Astrocyte (in vitro differentiated cells and primary cell): Measurements from ENCODE around the gene CEP131. TPM values are rescaled to one million over a fixed set of nuclear protein-coding genes. Genes with fewer than 3 reads are reported as not detected.

Experiments used
- DNase-seq: peaks from one replicate; pipeline ENCODE4 v3.0.0-alpha.2; 2010; ENCODE audit warnings: low read depth
- FAIRE-seq: peaks from 2 replicates; lab custom pipeline; 2011; peaks lifted over from hg19 to GRCh38; lab: Jason Lieb, UNC
- H2AFZ ChIP-seq: 2 replicates; pipeline ENCODE4 v1.6.0; 2012; ENCODE audit warnings: low read depth, low read length, inconsistent platforms
- H3K27ac ChIP-seq: 2 replicates; pipeline ENCODE4 v1.5.1; 2011; ENCODE audit warnings: low read depth, low read length, inconsistent platforms
- H3K27me3 ChIP-seq: 2 replicates; pipeline ENCODE4 v1.6.0; 2011; ENCODE audit warnings: low read length, inconsistent platforms; ENCODE audit not compliant: insufficient read depth
- H3K36me3 ChIP-seq: 2 replicates; pipeline ENCODE4 v1.5.1; 2011; ENCODE audit warnings: low read length, inconsistent platforms; ENCODE audit not compliant: insufficient read depth
- H3K4me1 ChIP-seq: 2 replicates; pipeline ENCODE4 v1.5.1; 2011; ENCODE audit warnings: low read length, inconsistent platforms; ENCODE audit not compliant: insufficient read depth
- H3K4me2 ChIP-seq: 2 replicates; pipeline ENCODE4 v1.6.0; 2012; ENCODE audit warnings: low read length, inconsistent platforms
- H3K4me3 ChIP-seq: 2 replicates; pipeline ENCODE4 v1.5.1; 2011; ENCODE audit warnings: low read depth, mild to moderate bottlenecking, low read length, inconsistent platforms; ENCODE audit not compliant: insufficient read depth
- H3K79me2 ChIP-seq: 2 replicates; pipeline ENCODE4 v1.6.0; 2012; ENCODE audit warnings: mild to moderate bottlenecking, low read length, inconsistent platforms; ENCODE audit not compliant: insufficient read depth
- H3K9ac ChIP-seq: 2 replicates; pipeline ENCODE4 v1.6.0; 2012; ENCODE audit warnings: mild to moderate bottlenecking, low read length, inconsistent platforms
- H3K9me3 ChIP-seq: 2 replicates; pipeline ENCODE4 v1.5.1; 2012; ENCODE audit warnings: low read depth, mild to moderate bottlenecking, low read length, inconsistent platforms; ENCODE audit not compliant: insufficient read depth
- H4K20me1 ChIP-seq: 2 replicates; pipeline ENCODE4 v1.6.0; 2012; ENCODE audit warnings: low read length, inconsistent platforms; ENCODE audit not compliant: insufficient read depth
- H3K27ac Mint-ChIP-seq: one replicate; pipeline ENCODE4 v1.8.0; 2021; ENCODE audit warnings: mild to moderate bottlenecking, mixed read lengths; ENCODE audit not compliant: unreplicated experiment
- H3K27me3 Mint-ChIP-seq: one replicate; pipeline ENCODE4 v1.8.0; 2021; ENCODE audit warnings: low read depth, mixed read lengths; ENCODE audit not compliant: unreplicated experiment
- H3K36me3 Mint-ChIP-seq: one replicate; pipeline ENCODE4 v1.8.0; 2021; ENCODE audit warnings: low read depth, mixed read lengths; ENCODE audit not compliant: unreplicated experiment
- H3K4me1 Mint-ChIP-seq: one replicate; pipeline ENCODE4 v1.8.0; 2021; ENCODE audit warnings: low read depth, mixed read lengths; ENCODE audit not compliant: unreplicated experiment
- H3K4me3 Mint-ChIP-seq: one replicate; pipeline ENCODE4 v1.8.0; 2021; ENCODE audit warnings: mild to moderate bottlenecking, moderate library complexity, mixed read lengths; ENCODE audit not compliant: unreplicated experiment
- H3K9me3 Mint-ChIP-seq: one replicate; pipeline ENCODE4 v1.8.0; 2021; ENCODE audit warnings: mild to moderate bottlenecking, mixed read lengths; ENCODE audit not compliant: unreplicated experiment
- CTCF ChIP-seq: IDR thresholded peaks from 2 replicates; pipeline ENCODE4 v1.5.1; 2011; ENCODE audit warnings: low read depth, mild to moderate bottlenecking, inconsistent platforms, low read length, moderate library complexity; ENCODE audit not compliant: insufficient read depth
- EZH2 ChIP-seq: IDR thresholded peaks from 2 replicates; pipeline ENCODE4 v1.6.1; 2012; ENCODE audit warnings: mild to moderate bottlenecking, low read length, inconsistent platforms; ENCODE audit not compliant: insufficient read depth
- total RNA-seq: library from RNA; stranded (reverse); gene quantifications from 2 replicates; pipeline ENCODE4 v1.2.1, GENCODE V29; 2021

The CEP131 gene
- total RNA-seq, 1 donor from 2014 or later, result 5.8 TPM

GRCh38 chr17:81163051-81163695 is 59.6 kb downstream of the CEP131 start:
- Histone ChIP-seq H4K20me1 (no peaks in the 10 kb centered on the region), H2AFZ (no peak overlapping the region), H3K9ac (no peak overlapping the region), H3K27ac (no peak overlapping the region), H3K9me3 (no peaks in the 10 kb centered on the region), H3K36me3 (no peaks in the 10 kb centered on the region), H3K79me2 (no peaks in the 10 kb centered on the region), H3K4me2 (no peak overlapping the region), H3K27me3 (peaks cover 5% of the 10 kb centered on the region), H3K4me3 (no peak overlapping the region), H3K4me1 (no peaks in the 10 kb centered on the region)
- Mint-ChIP-seq H3K36me3 (no peaks in the 10 kb centered on the region), H3K4me3 (no peak overlapping the region), H3K27me3 (peaks cover 26% of the 10 kb centered on the region), H3K9me3 (no peaks in the 10 kb centered on the region), H3K27ac (no peak overlapping the region), H3K4me1 (no peaks in the 10 kb centered on the region)
- TF ChIP-seq CTCF (no peak), EZH2 (no peak)
- FAIRE-seq (no peak), DNase-seq (no peak)

- Mint-ChIP-seq H3K36me3 (no peaks in the 10 kb centered on the region), H3K9me3 (no peaks in the 10 kb centered on the region), H3K27ac (no peak overlapping the region), H3K27me3 (peaks cover 26% of the 10 kb centered on the region), H3K4me3 (no peak overlapping the region), H3K4me1 (no peaks in the 10 kb centered on the region)
- DNase-seq (no peak), FAIRE-seq (no peak)
- Histone ChIP-seq H2AFZ (no peak overlapping the region), H3K79me2 (no peaks in the 10 kb centered on the region), H3K27me3 (peaks cover 5% of the 10 kb centered on the region), H3K9me3 (no peaks in the 10 kb centered on the region), H3K4me1 (no peaks in the 10 kb centered on the region), H3K9ac (no peak overlapping the region), H3K4me2 (no peak overlapping the region), H3K36me3 (no peaks in the 10 kb centered on the region), H3K27ac (no peak overlapping the region), H4K20me1 (no peaks in the 10 kb centered on the region), H3K4me3 (no peak overlapping the region)
- TF ChIP-seq CTCF, result no peak
- TF ChIP-seq EZH2, result no peak
These were observed 60.3 kb downstream of the CEP131 start for GRCh38 chr17:81162491-81162890.

GRCh38 chr17:81161972-81162371 is 60.8 kb downstream of the CEP131 start:
- Mint-ChIP-seq H3K36me3 (no peaks in the 10 kb centered on the region), H3K27me3 (peaks cover 26% of the 10 kb centered on the region)

More at GRCh38 chr17:81161972-81162371, 60.8 kb downstream of the CEP131 start:
- Mint-ChIP-seq H3K9me3 (no peaks in the 10 kb centered on the region), H3K4me3 (no peak overlapping the region), H3K4me1 (no peaks in the 10 kb centered on the region), H3K27ac (no peak overlapping the region)
- Histone ChIP-seq H3K27me3 (peaks cover 5% of the 10 kb centered on the region), H3K4me2 (no peak overlapping the region), H3K27ac (no peak overlapping the region), H4K20me1 (no peaks in the 10 kb centered on the region), H3K79me2 (no peaks in the 10 kb centered on the region), H3K36me3 (no peaks in the 10 kb centered on the region), H2AFZ (no peak overlapping the region), H3K9ac (no peak overlapping the region), H3K9me3 (no peaks in the 10 kb centered on the region), H3K4me3 (no peak overlapping the region), H3K4me1 (no peaks in the 10 kb centered on the region)
- no peak for TF ChIP-seq EZH2
- no peak for TF ChIP-seq CTCF
- no peak for FAIRE-seq
- DNase-seq, result no peak
